ENCODE results near the gene CBFB. TPM values are rescaled to one million over a fixed set of nuclear protein-coding genes. Genes with fewer than 3 reads are reported as not detected.

The CBFB gene
- total and polyA plus RNA-seq, 9 of the 15 experiments (the other 6 are each of a cell fraction or from before 2014, with no cell fraction given), result 22.0 to 112 (median 66.5) TPM

GRCh38 chr16:67028696-67029253, at the start of gene CBFB (continued):
- TF ChIP-seq TRIM25 (IDR thresholded peaks at IDR 0.05; ENCODE audit: borderline replicate concordance) (no peak), BACH1 (tag; IDR thresholded peaks at IDR 0.05) (no peak), KAT8 (IDR thresholded peaks at IDR 0.05; ENCODE audit: low read depth) (no peak), KLF1 (tag; IDR thresholded peaks at IDR 0.05) (no peak), MLX (CRISPR knock-in tag; conservative IDR thresholded peaks at IDR 0.05) (0 out of 4 replicates have a peak, but pooled peaks of 1 of the 2 experiments have one; percentile 52), ADNP (tag; IDR thresholded peaks at IDR 0.05) (no peak), TRIM24 (IDR thresholded peaks at IDR 0.05) (no peak; a peak in 1 of 4 replicates), PRPF4 (IDR thresholded peaks at IDR 0.05; ENCODE audit: insufficient read depth, low read depth, low read length, poor library complexity, severe bottlenecking) (no peak), CHD7 (IDR thresholded peaks at IDR 0.05; ENCODE audit: low read depth, low read length) (no peak), DLX4 (CRISPR knock-in tag; IDR thresholded peaks at IDR 0.05) (no peak), ZNF778 (CRISPR knock-in tag; IDR thresholded peaks at IDR 0.05) (no peak), HNRNPUL1 (IDR thresholded peaks at IDR 0.05; ENCODE audit: low read length) (no peak), HES1 (IDR thresholded peaks at IDR 0.05; ENCODE audit: low read depth) (no peak)
